ENCODE measurements around the gene FKBP15.

DNA sequence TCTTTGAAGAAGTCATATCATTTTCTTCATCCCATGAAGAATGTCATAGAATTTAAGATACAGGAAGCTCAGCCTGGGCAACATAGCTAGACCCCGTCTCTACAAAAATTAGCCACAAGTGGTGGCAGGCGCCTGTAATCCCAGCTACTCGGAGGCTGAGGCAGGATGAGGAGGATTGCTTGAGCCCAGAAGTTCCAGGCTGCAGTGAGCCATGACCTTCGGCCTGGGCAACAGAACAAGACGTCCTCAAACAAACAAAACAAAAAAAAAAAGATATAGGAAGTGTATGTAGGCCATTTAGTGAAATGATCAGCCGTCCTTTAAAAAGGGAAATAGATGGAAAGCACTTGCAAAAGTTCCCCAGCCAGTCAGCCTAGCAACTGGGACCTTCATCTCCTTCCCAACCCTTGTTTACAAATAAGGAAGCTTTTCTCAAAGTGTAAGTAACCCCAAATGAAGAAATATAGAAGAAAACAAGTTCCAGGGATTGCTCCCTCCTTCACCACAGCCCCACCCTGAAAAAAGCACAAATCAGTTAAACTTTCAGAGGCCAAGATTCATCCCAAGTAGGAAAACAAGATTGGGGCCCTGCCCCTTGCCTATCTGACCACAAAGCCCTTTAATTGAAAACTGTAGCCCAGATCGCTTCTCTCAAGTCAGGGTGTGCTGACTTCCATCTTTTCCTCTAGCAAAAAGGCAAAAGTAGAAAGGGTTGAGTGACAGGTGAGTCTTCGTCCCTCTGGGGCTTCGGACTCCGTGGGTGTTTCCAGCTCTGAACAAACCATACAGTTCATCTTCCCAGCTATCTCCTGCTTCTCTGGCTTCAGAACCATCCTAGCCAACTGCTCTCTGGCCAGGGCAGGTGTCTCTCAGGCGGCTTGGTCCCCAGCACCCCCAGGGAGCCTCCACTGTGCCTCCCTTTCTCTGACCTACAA lies 69.1 kb downstream of the FKBP15 start:
- TF ChIP-seq, protein P1, sequence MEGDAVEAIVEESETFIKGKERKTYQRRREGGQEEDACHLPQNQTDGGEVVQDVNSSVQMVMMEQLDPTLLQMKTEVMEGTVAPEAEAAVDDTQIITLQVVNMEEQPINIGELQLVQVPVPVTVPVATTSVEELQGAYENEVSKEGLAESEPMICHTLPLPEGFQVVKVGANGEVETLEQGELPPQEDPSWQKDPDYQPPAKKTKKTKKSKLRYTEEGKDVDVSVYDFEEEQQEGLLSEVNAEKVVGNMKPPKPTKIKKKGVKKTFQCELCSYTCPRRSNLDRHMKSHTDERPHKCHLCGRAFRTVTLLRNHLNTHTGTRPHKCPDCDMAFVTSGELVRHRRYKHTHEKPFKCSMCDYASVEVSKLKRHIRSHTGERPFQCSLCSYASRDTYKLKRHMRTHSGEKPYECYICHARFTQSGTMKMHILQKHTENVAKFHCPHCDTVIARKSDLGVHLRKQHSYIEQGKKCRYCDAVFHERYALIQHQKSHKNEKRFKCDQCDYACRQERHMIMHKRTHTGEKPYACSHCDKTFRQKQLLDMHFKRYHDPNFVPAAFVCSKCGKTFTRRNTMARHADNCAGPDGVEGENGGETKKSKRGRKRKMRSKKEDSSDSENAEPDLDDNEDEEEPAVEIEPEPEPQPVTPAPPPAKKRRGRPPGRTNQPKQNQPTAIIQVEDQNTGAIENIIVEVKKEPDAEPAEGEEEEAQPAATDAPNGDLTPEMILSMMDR (IDR thresholded peaks at IDR 0.05 in 4 of 5, conservative IDR thresholded peaks at IDR 0.05 in 1 of 5), result no peak
- TF ChIP-seq POLR2A (IDR thresholded peaks at IDR 0.05), result no peak
